22Rv1 (cell line): ENCODE data around the gene HDC.

ENCODE experiments used
- ZFX ChIP-seq: fragments of 450-650 bp; IDR thresholded peaks from 2 replicates; pipeline ENCODE4 v1.6.1; 2017; ENCODE audit warnings: antibody characterized with exemption, borderline replicate concordance
- TF ChIP-seq, protein P1 (sequence below): fragments of 450-650 bp; IDR thresholded peaks from 2 replicates; pipeline ENCODE4 v1.5.1; 2017; ENCODE audit warnings: mild to moderate bottlenecking

DNA sequence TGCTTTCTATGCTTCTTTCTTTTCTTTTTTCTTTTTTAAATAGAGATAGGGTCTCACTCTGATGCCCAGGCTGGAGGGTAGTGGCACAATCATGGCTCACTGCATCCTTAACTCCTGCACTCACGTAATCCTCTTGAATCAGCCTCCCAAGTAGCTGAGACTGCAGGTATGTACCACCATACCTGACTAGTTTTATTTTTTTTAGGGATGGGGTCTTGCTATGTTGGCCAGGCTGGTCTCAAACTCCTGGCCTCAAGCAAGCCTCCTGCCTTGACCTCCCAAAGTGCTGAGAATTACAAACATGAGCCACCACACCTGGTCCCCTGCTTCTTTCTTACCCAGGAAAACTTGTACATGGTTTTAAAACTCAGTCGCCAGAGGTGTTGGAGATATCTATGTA is 24.2 kb upstream of the HDC start:
- TF ChIP-seq, protein P1, sequence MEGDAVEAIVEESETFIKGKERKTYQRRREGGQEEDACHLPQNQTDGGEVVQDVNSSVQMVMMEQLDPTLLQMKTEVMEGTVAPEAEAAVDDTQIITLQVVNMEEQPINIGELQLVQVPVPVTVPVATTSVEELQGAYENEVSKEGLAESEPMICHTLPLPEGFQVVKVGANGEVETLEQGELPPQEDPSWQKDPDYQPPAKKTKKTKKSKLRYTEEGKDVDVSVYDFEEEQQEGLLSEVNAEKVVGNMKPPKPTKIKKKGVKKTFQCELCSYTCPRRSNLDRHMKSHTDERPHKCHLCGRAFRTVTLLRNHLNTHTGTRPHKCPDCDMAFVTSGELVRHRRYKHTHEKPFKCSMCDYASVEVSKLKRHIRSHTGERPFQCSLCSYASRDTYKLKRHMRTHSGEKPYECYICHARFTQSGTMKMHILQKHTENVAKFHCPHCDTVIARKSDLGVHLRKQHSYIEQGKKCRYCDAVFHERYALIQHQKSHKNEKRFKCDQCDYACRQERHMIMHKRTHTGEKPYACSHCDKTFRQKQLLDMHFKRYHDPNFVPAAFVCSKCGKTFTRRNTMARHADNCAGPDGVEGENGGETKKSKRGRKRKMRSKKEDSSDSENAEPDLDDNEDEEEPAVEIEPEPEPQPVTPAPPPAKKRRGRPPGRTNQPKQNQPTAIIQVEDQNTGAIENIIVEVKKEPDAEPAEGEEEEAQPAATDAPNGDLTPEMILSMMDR, result no peak
- TF ChIP-seq ZFX, result no peak
